ENCODE results near the gene RERGL.

- TF ChIP-seq POLR2A (IDR thresholded peaks at IDR 0.05) (no peak), CTCF (IDR thresholded peaks at IDR 0.05) (no peak)
Observed at GRCh38 chr12:18068355-18068754, 21.6 kb downstream of the RERGL start.
